MG63 (cell line): ENCODE data around the gene TANC1. TPM values are rescaled to one million over a fixed set of nuclear protein-coding genes. Genes with fewer than 3 reads are reported as not detected.

Experiments used
- DNase-seq: peaks from one replicate; pipeline ENCODE4 v3.0.0-alpha.2; 2020
- H3K27me3 ChIP-seq: fragments of 250-450 bp; sonication (Bioruptor Pico); 2 replicates; pipeline ENCODE4 v1.5.1; 2020; ENCODE audit warnings: mild to moderate bottlenecking, moderate library complexity
- H3K36me3 ChIP-seq: fragments of 250-450 bp; sonication (Bioruptor Pico); 2 replicates; pipeline ENCODE4 v1.5.1; 2020; ENCODE audit warnings: mild to moderate bottlenecking, moderate library complexity
- H3K4me3 ChIP-seq: fragments of 250-450 bp; sonication (Bioruptor Pico); 2 replicates; pipeline ENCODE4 v1.5.1; 2020; ENCODE audit warnings: mild to moderate bottlenecking, moderate library complexity
- H3K9me3 ChIP-seq: fragments of 250-450 bp; sonication (Bioruptor Pico); 2 replicates; pipeline ENCODE4 v1.5.1; 2020; ENCODE audit warnings: mild to moderate bottlenecking, moderate library complexity
- total RNA-seq: library from RNA; depleted of rRNA; stranded (reverse); fragments of >200 nt; shearing (Covaris generic); gene quantifications from 2 replicates; pipeline ENCODE4 v1.2.3, GENCODE V29; 2014; ENCODE audit warnings: low replicate concordance

Gene TANC1
- total RNA-seq, 1 experiment from 2014 or later: 8.8 TPM

DNA sequence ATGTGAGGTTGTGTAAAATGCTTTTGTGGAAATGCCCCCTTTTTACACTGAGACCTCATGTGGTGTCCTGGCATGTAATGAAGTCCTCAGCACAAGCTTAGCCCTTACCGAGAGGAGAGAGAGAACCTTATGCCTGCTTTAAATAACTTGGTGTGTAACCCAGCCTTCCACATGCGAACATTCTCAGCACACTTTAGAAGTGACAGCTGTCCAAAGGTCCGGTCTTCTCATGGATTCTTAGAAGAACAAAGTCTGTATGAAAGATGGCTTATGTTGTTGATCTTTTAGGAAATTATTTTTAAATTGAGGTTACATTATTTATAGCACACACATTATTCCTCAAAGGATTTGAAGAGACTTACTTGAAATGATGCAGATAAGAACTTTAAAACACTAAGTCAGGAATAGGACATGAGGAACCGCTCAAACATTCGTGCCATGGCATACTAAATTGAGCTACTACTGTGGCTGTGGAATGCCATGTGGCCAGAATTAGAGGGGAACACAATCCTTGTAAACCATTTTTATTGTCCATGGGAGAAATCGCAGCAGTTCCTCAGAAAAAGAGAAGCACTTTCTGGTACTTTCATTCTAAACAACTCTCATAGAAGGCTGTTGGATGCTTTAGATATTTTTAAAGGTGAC lies 238.4 kb downstream of the TANC1 start:
- H3K36me3 ChIP-seq: no peaks in the 10 kb centered on the region
- H3K9me3 ChIP-seq: no peaks in the 10 kb centered on the region
- DNase-seq: no peak
- H3K4me3 ChIP-seq: no peak overlapping the region
- no peaks in the 10 kb centered on the region for H3K27me3 ChIP-seq

DNA sequence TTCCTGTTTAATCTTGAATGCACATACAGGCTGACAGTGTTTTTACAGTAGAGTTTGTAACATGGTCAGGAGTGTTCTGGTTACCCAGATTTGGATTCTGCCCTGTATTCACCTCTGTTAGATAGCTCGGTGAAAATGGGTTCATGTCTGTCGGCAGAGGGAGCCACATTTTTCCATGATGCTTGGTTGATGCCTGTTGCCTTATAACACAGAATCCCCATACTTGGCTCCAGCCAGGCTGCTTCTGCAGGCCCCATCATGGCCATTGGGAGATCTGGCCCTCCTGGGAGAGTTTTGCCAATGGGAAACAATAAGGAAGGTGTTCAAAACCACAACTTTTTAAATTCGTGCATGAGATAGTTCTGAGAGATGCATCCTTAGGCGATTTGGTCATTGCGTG lies 240.0 kb downstream of the TANC1 start:
- Histone ChIP-seq H3K9me3 (no peaks in the 10 kb centered on the region), H3K4me3 (no peak overlapping the region), H3K27me3 (no peaks in the 10 kb centered on the region), H3K36me3 (no peaks in the 10 kb centered on the region)
- no peak for DNase-seq

- no peak overlapping the region for H3K4me3 ChIP-seq
- no peaks in the 10 kb centered on the region for H3K27me3 ChIP-seq
- no peak for DNase-seq
- H3K9me3 ChIP-seq: no peaks in the 10 kb centered on the region
- H3K36me3 ChIP-seq: no peaks in the 10 kb centered on the region
These were observed 241.2 kb downstream of the TANC1 start for GRCh38 chr2:159209341-159210306.

DNA sequence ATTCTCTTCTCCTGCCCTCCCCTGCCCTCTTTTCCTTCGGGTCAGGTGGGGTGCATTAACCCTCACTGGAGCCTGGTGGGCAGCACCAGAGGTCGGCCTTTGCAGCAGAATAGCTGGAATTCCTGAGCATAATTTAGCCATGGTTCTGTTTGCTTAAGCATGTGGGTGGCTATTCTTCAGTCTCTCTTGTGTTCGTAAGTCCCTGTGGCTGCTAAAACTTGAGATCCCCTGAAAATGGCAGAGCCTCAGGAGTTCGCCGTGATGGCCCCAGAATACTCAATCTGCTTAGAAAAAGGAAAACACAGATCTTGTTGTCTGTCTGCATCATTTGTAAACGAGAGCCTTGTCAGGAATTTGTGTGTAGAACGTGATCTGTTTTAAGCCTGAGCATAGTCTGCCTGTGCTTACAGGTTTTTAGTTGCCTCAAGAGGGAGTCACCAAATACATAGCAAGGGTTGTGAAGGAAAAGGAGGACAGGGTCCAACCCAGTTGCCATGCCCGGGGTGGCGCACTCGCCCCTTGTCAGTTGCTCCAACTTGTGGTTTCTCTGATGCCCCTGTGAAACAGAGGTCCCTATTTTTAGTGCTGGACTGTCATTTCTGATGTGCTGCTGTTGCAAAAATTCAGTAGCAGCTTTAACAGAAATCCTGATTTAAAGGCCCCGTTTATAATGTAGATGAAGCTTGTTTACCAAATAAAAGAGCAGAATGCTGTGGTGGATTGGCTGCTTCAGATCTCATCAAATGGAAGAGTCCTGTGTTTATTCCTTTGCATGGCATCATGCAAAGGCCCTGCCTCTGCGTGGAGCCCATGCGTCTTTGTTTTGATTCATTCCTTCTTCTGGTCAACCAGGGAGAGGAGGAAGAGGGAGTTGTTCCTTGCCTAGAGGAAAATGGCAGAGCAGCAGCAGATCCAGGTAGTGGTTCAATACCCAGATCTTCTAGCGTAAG lies 243.3 kb downstream of the TANC1 start:
- peaks cover 3% of the 10 kb centered on the region for H3K36me3 ChIP-seq
- no peak overlapping the region for H3K4me3 ChIP-seq
- H3K27me3 ChIP-seq: no peaks in the 10 kb centered on the region
- no peak for DNase-seq
- no peaks in the 10 kb centered on the region for H3K9me3 ChIP-seq

- no peak overlapping the region for H3K4me3 ChIP-seq
- DNase-seq: no peak
- no peaks in the 10 kb centered on the region for H3K9me3 ChIP-seq
- H3K27me3 ChIP-seq: no peaks in the 10 kb centered on the region
- peaks cover 3% of the 10 kb centered on the region for H3K36me3 ChIP-seq
These were observed 244.9 kb downstream of the TANC1 start for GRCh38 chr2:159213296-159213695.

GRCh38 chr2:159214325-159214865 lies 246.0 kb downstream of the TANC1 start:
- DNase-seq: no peak
- Histone ChIP-seq H3K9me3 (no peaks in the 10 kb centered on the region), H3K4me3 (no peak overlapping the region), H3K27me3 (no peaks in the 10 kb centered on the region), H3K36me3 (peaks cover 3% of the 10 kb centered on the region)

DNA sequence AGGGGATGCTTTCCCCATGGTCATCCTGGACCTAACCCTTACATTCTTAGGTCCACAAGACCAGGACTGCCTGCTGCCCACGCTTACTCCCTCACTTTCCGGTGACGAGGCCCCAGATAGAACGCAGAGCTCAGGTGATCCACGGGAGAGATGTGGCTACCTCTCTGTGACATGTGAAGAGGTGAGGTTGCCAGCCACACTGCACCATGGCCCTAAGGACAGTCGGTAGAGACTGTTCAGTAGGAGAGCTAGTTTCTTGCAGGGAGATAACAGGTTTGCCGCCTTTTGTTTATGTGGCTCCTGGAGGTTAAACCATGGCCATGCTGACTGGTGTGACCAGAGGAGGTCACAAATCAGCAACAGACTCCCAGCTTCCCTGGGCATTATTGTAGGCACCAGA lies 246.7 kb downstream of the TANC1 start:
- no peak for DNase-seq
- H3K36me3 ChIP-seq: peaks cover 5% of the 10 kb centered on the region
- H3K9me3 ChIP-seq: no peaks in the 10 kb centered on the region

GRCh38 chr2:159217676-159218075 lies 249.2 kb downstream of the TANC1 start:
- no peak for DNase-seq
- Histone ChIP-seq H3K27me3 (no peaks in the 10 kb centered on the region), H3K4me3 (no peak overlapping the region), H3K9me3 (no peaks in the 10 kb centered on the region), H3K36me3 (peaks cover 5% of the 10 kb centered on the region)

More for the DNA sequence above, 246.7 kb downstream of the TANC1 start:
- Histone ChIP-seq H3K4me3 (no peak overlapping the region), H3K27me3 (no peaks in the 10 kb centered on the region)

- Histone ChIP-seq H3K9me3 (no peaks in the 10 kb centered on the region), H3K27me3 (no peaks in the 10 kb centered on the region), H3K36me3 (peaks cover 5% of the 10 kb centered on the region), H3K4me3 (no peak overlapping the region)
- no peak for DNase-seq
These were observed 249.9 kb downstream of the TANC1 start for GRCh38 chr2:159218389-159218788.

GRCh38 chr2:159219394-159219998 lies 251.1 kb downstream of the TANC1 start:
- no peak for DNase-seq
- H3K9me3 ChIP-seq: no peaks in the 10 kb centered on the region
- peaks cover 5% of the 10 kb centered on the region for H3K36me3 ChIP-seq
- no peak overlapping the region for H3K4me3 ChIP-seq
- no peaks in the 10 kb centered on the region for H3K27me3 ChIP-seq

DNA sequence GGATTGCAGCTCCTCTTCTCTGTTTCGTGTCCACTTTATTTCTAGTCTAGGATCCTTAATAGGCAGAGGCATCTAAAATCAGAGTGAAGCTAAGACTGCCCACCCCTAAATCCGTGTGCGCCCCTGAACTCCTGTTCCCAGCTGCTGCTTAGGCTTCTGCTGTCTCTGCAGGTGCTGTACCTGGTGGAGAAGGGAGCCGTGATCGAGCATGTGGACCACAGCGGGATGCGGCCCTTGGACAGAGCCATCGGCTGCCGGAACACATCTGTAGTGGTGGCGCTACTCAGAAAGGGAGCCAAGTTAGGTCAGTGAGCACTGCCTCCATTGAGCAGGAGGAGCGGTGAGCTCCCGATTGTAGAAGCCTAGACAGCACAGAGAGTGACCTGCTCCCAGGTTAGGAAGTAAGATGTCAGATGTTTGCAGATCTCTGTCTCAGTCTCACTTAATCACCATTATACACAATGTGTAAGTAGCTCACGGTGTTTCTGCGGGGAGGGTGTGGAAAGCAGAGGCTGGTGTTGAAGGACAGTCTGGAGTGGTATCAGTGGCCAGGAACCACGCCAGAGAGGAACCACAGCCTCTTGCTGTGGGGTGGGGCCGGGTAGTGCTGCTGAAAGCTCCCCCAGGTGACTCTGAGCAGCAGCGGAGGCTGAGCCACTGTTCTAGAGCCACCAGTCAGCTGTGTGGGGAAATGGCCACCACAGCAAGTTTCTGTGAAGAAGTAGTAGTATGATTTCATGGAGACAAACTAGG lies 255.8 kb downstream of the TANC1 start:
- DNase-seq: no peak
- Histone ChIP-seq H3K36me3 (peaks cover 5% of the 10 kb centered on the region), H3K4me3 (no peak overlapping the region), H3K9me3 (no peaks in the 10 kb centered on the region), H3K27me3 (no peaks in the 10 kb centered on the region)

DNA sequence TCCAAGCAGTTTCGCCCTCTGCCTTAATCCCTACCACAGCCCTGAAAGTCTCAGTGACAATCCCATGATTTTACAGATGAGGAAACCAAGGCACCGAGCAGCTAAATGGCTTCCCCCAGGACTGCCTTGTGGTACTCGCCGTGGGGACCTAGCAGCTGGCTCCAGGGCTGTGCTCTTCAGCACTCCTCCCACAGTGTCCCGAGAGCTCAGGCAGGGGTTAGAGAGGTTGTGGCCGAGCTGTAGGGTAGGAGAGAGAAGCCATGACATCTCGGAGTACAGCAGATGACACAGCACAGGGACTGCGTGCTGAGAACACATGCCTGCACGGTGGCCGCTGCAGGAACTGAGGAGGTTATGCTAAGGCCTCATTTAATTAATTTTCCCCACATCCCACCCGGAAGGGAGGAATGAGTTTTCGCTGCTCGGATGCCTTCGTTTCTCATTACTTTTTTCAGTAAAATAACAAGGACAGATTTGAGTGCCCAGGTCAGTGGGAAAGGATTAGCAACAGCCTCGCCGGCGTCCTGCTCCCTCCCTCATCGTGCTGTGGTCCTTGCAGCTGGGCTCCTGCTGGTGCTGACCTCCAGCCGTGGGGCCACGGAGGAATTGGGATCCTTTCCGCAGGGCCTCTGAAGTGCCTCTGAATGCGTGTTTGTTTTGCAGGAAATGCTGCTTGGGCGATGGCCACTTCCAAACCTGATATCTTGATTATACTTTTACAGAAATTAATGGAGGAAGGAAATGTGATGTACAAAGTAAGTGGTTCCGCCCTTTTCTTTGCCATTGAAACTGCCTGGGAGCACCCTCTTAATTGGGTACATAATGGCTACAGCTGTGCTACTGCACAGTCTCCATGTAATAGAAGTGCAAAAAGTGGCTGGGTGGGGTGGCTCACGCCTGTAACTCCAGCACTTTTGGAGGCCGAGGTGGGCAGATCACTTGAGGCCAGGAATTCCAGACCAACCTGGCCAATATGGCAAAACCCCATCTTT lies 256.9 kb downstream of the TANC1 start:
- no peaks in the 10 kb centered on the region for H3K9me3 ChIP-seq
- no peak for DNase-seq
- no peak overlapping the region for H3K4me3 ChIP-seq
- H3K36me3 ChIP-seq: peaks cover 10% of the 10 kb centered on the region
- H3K27me3 ChIP-seq: no peaks in the 10 kb centered on the region

- H3K36me3 ChIP-seq: peaks cover 12% of the 10 kb centered on the region
- H3K9me3 ChIP-seq: no peaks in the 10 kb centered on the region
- no peak overlapping the region for H3K4me3 ChIP-seq
- no peaks in the 10 kb centered on the region for H3K27me3 ChIP-seq
- DNase-seq: no peak
These were observed 257.6 kb downstream of the TANC1 start for GRCh38 chr2:159226059-159226461.

GRCh38 chr2:159226608-159227385 lies 258.4 kb downstream of the TANC1 start:
- Histone ChIP-seq H3K4me3 (no peak overlapping the region), H3K36me3 (peaks cover 15% of the 10 kb centered on the region), H3K9me3 (no peaks in the 10 kb centered on the region), H3K27me3 (no peaks in the 10 kb centered on the region)
- no peak for DNase-seq
